H1 (cell line): Measurements from ENCODE around the gene NR2F1-AS1. TPM values are rescaled to one million over a fixed set of nuclear protein-coding genes. Genes with fewer than 3 reads are reported as not detected.
A peak's percentile ranks its signal among the peaks of the same experiment; 100 is the strongest.

Source experiments
- BACH1 ChIP-seq: IDR thresholded peaks from 2 replicates; pipeline ENCODE4 v1.6.1; 2012; ENCODE audit warnings: low read length, improper control_type of control experiment
- EZH2 ChIP-seq: fragments of 200-600 bp; sonication (generic); IDR thresholded peaks from 2 replicates; pipeline ENCODE4 v1.7.1; 2012; ENCODE audit warnings: low read depth, mild to moderate bottlenecking, moderate library complexity, low read length, inconsistent platforms; ENCODE audit not compliant: severe bottlenecking
- JUN ChIP-seq: IDR thresholded peaks from 2 replicates; pipeline ENCODE4 v1.6.1; 2011; ENCODE audit warnings: low read depth, mild to moderate bottlenecking, improper control_type of control experiment, low read length
- MAFK ChIP-seq: IDR thresholded peaks from 2 replicates; pipeline ENCODE4 v1.6.1; 2012; ENCODE audit warnings: low read depth, mild to moderate bottlenecking, improper control_type of control experiment, low read length
- NRF1 ChIP-seq: IDR thresholded peaks from 2 replicates; pipeline ENCODE4 v1.6.1; 2011; ENCODE audit warnings: mild to moderate bottlenecking, low read depth, low read length, improper control_type of control experiment
- SIN3A ChIP-seq, 2 experiments: IDR thresholded peaks in 1 of 2; conservative IDR thresholded peaks in 1 of 2; 2 replicates each; pipeline ENCODE4 v1.6.1; 2011 to 2012; ENCODE audit warnings: low read length in 2 of 2, improper control_type of control experiment in 1 of 2, low read depth in 1 of 2, mild to moderate bottlenecking in 1 of 2
- SRF ChIP-seq: IDR thresholded peaks from 2 replicates; pipeline ENCODE4 v1.6.1; 2011; ENCODE audit warnings: mild to moderate bottlenecking, low read depth, low read length, moderate library complexity
- ZNF274 ChIP-seq: IDR thresholded peaks from 2 replicates; pipeline ENCODE4 v1.7.0; 2012; ENCODE audit warnings: low read length, borderline replicate concordance; ENCODE audit errors: extremely low read depth
- polyA plus RNA-seq, 7 experiments: library from polyadenylated mRNA; depleted of rRNA in 3 of 7; stranded (reverse) in 5 of 7; unstranded in 2 of 7; fragments of >200 nt in 5 of 7; fragments of 200-250 nt in 2 of 7; gene quantifications; 1 replicate in 5 of 7; 2 replicates in 1 of 7; 4 replicates in 1 of 7; pipeline versions ENCODE4 v1.2.1 to v1.2.3, GENCODE V29; 2011 to 2013; ENCODE audit warnings: missing spikeins in 2 of 7, mixed read lengths in 2 of 7
- total RNA-seq: library from RNA; stranded (reverse); fragmentation: NEBNext Ultra II Directional; extraction: Animal tissue kit (Norgen Biotek cat#: 25700); gene quantifications from 2 replicates; pipeline ENCODE4 v1.2.1, GENCODE V29; 2021
- TF ChIP-seq, protein P1 (sequence below): fragments of 300-600 bp; sonication (generic); IDR thresholded peaks from 2 replicates; pipeline ENCODE4 v1.7.1; 2012; ENCODE audit warnings: low read length, moderate library complexity, mild to moderate bottlenecking, inconsistent platforms; ENCODE audit not compliant: insufficient replicate concordance

NR2F1-AS1 gene
- total and polyA plus RNA-seq, 2 of the 8 experiments (the other 6 are each of a cell fraction or from before 2014, with no cell fraction given) = 1.6 to 5.6 TPM

DNA sequence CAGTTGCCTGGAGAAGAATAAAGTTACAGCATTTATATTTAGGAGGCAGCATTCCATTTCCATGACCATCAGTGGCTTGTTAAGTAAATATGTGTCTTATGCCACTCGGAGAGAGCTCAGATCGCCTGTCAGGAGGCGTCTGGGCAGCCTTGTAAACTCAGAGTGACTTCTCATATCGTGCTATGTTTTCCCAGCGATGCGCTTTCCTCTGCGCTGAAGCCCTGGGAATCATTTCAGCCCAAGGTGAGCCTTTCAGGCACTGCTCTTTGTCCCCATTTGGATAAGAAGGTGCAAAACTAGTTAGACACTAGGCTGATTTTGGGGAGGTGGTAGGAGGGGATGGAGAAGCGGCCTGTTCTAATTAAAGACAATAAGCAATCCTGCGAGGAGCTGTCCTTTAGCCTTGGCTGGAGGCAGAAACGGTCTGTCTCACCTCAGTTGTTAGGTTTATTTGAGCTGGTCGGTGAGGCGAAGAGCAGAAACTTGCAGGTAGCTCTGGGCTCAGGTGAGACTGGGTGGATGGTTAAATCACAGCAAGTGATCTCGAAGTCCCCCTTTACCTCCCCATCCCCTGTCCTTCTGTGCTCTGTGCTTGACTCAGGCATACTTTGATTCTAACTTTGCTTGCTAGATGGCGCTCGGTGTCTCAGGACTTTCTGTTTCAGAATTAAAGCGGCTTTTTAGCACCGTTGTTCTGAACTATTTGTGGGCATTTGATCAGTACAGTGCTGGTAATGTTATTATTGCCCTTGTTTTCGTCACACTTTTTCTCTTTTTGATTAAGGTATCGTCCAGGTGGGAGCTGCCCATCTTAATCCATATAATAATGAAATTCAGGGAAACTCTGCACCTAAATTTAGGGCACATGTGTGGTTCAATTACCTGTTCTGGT is 26.6 kb upstream of the NR2F1-AS1 start (continued):
- no peak for TF ChIP-seq ZNF274
- TF ChIP-seq, protein P1, sequence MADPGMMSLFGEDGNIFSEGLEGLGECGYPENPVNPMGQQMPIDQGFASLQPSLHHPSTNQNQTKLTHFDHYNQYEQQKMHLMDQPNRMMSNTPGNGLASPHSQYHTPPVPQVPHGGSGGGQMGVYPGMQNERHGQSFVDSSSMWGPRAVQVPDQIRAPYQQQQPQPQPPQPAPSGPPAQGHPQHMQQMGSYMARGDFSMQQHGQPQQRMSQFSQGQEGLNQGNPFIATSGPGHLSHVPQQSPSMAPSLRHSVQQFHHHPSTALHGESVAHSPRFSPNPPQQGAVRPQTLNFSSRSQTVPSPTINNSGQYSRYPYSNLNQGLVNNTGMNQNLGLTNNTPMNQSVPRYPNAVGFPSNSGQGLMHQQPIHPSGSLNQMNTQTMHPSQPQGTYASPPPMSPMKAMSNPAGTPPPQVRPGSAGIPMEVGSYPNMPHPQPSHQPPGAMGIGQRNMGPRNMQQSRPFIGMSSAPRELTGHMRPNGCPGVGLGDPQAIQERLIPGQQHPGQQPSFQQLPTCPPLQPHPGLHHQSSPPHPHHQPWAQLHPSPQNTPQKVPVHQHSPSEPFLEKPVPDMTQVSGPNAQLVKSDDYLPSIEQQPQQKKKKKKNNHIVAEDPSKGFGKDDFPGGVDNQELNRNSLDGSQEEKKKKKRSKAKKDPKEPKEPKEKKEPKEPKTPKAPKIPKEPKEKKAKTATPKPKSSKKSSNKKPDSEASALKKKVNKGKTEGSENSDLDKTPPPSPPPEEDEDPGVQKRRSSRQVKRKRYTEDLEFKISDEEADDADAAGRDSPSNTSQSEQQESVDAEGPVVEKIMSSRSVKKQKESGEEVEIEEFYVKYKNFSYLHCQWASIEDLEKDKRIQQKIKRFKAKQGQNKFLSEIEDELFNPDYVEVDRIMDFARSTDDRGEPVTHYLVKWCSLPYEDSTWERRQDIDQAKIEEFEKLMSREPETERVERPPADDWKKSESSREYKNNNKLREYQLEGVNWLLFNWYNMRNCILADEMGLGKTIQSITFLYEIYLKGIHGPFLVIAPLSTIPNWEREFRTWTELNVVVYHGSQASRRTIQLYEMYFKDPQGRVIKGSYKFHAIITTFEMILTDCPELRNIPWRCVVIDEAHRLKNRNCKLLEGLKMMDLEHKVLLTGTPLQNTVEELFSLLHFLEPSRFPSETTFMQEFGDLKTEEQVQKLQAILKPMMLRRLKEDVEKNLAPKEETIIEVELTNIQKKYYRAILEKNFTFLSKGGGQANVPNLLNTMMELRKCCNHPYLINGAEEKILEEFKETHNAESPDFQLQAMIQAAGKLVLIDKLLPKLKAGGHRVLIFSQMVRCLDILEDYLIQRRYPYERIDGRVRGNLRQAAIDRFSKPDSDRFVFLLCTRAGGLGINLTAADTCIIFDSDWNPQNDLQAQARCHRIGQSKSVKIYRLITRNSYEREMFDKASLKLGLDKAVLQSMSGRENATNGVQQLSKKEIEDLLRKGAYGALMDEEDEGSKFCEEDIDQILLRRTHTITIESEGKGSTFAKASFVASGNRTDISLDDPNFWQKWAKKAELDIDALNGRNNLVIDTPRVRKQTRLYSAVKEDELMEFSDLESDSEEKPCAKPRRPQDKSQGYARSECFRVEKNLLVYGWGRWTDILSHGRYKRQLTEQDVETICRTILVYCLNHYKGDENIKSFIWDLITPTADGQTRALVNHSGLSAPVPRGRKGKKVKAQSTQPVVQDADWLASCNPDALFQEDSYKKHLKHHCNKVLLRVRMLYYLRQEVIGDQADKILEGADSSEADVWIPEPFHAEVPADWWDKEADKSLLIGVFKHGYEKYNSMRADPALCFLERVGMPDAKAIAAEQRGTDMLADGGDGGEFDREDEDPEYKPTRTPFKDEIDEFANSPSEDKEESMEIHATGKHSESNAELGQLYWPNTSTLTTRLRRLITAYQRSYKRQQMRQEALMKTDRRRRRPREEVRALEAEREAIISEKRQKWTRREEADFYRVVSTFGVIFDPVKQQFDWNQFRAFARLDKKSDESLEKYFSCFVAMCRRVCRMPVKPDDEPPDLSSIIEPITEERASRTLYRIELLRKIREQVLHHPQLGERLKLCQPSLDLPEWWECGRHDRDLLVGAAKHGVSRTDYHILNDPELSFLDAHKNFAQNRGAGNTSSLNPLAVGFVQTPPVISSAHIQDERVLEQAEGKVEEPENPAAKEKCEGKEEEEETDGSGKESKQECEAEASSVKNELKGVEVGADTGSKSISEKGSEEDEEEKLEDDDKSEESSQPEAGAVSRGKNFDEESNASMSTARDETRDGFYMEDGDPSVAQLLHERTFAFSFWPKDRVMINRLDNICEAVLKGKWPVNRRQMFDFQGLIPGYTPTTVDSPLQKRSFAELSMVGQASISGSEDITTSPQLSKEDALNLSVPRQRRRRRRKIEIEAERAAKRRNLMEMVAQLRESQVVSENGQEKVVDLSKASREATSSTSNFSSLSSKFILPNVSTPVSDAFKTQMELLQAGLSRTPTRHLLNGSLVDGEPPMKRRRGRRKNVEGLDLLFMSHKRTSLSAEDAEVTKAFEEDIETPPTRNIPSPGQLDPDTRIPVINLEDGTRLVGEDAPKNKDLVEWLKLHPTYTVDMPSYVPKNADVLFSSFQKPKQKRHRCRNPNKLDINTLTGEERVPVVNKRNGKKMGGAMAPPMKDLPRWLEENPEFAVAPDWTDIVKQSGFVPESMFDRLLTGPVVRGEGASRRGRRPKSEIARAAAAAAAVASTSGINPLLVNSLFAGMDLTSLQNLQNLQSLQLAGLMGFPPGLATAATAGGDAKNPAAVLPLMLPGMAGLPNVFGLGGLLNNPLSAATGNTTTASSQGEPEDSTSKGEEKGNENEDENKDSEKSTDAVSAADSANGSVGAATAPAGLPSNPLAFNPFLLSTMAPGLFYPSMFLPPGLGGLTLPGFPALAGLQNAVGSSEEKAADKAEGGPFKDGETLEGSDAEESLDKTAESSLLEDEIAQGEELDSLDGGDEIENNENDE = peak; percentile 61
- TF ChIP-seq SRF = no peak
- no peak for TF ChIP-seq BACH1
- no peak for TF ChIP-seq MAFK
- TF ChIP-seq EZH2 = peak; percentile 74
- TF ChIP-seq JUN = no peak
- no peak for TF ChIP-seq NRF1
- 0 out of 4 replicates have a peak, but pooled peaks have one; percentile 47 to 69 for TF ChIP-seq SIN3A (conservative IDR thresholded peaks at IDR 0.05 in 1 of 2, IDR thresholded peaks at IDR 0.05 in 1 of 2; ENCODE audit: low read depth in 1 of 2, low read length in 2 of 2)
